ENCODE data around the gene PSMB5.

The PSMB5 gene

DNA sequence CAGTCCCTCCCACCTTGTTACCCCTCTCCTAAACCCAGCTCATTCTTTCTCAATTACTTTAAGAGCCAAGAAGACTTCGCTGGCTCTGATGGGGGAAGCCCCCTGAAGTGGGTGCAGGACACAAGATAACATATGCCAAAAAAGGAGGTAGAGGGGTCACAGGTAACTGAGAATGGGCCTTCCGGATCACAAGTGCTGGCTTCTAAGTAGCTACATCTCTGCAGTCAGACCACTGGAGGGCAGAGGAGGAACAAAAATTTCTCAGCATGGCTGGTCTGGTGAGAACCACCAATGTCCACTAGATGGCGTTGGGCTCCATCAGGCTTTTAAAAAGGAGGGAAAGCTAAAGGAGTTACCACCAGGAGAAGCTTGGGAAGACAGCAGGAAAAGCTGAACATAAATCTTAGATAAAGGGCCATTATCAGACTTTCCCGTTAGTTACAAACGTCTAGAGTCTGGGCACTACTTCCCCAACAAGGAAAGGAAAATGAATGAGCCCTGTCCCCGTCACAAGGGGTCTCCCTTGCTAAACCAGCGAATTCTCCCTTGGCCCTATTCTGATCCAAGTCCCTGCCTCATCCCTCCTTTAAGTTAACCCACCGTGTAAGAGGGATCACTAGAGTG lies 34.2 kb upstream of the PSMB5 start (continued):
- TF ChIP-seq, protein P1, sequence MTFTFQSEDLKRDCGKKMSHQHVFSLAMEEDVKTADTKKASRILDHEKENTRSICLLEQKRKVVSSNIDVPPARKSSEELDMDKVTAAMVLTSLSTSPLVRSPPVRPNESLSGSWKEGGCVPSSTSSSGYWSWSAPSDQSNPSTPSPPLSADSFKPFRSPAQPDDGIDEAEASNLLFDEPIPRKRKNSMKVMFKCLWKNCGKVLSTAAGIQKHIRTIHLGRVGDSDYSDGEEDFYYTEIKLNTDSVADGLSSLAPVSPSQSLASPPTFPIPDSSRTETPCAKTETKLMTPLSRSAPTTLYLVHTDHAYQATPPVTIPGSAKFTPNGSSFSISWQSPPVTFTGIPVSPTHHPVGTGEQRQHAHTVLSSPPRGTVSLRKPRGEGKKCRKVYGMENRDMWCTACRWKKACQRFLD (tag by site-specific recombination; IDR thresholded peaks at IDR 0.05), result no peak
- TF ChIP-seq, protein P2, sequence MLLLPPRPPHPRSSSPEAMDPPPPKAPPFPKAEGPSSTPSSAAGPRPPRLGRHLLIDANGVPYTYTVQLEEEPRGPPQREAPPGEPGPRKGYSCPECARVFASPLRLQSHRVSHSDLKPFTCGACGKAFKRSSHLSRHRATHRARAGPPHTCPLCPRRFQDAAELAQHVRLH (tag by site-specific recombination; IDR thresholded peaks at IDR 0.05), result no peak
- TF ChIP-seq ZSCAN30 (tag by site-specific recombination; IDR thresholded peaks at IDR 0.05) (peak; percentile 79; the same call in 1 of the 2 replicates), ZFP41 (tag by site-specific recombination; IDR thresholded peaks at IDR 0.05; ENCODE audit: borderline replicate concordance) (no peak), ZNF776 (tag by site-specific recombination; IDR thresholded peaks at IDR 0.05; ENCODE audit: borderline replicate concordance) (no peak), ZEB2 (tag by site-specific recombination; IDR thresholded peaks at IDR 0.05) (peak; percentile 55; the same call in 1 of the 2 replicates), ZNF658 (tag by site-specific recombination; IDR thresholded peaks at IDR 0.05) (no peak), ZNF394 (tag by site-specific recombination; IDR thresholded peaks at IDR 0.05; ENCODE audit: borderline replicate concordance) (peak; percentile 91), ZNF548 (tag by site-specific recombination; IDR thresholded peaks at IDR 0.05) (no peak), ZNF155 (tag by site-specific recombination; IDR thresholded peaks at IDR 0.05) (no peak), KLF1 (tag by site-specific recombination; IDR thresholded peaks at IDR 0.05) (no peak), MYNN (tag by site-specific recombination; IDR thresholded peaks at IDR 0.05; ENCODE audit: borderline replicate concordance) (no peak), ZNF426 (tag by site-specific recombination; IDR thresholded peaks at IDR 0.05) (0 out of 2 replicates have a peak, but pooled peaks have one; percentile 6), GLI2 (tag by site-specific recombination; IDR thresholded peaks at IDR 0.05; ENCODE audit: borderline replicate concordance, low read depth) (no peak), HOXA7 (CRISPR knock-in tag; IDR thresholded peaks at IDR 0.05; ENCODE audit: borderline replicate concordance) (no peak), ZNF114 (tag by site-specific recombination; IDR thresholded peaks at IDR 0.05) (no peak), ZNF626 (tag by site-specific recombination; IDR thresholded peaks at IDR 0.05) (no peak), ZNF324 (tag by site-specific recombination; IDR thresholded peaks at IDR 0.05) (no peak), ZNF184 (tag by site-specific recombination; IDR thresholded peaks at IDR 0.05) (no peak), GFI1B (tag by site-specific recombination; IDR thresholded peaks at IDR 0.05) (no peak), ZNF777 (tag by site-specific recombination; IDR thresholded peaks at IDR 0.05; ENCODE audit: borderline replicate concordance) (no peak), ZNF837 (tag by site-specific recombination; IDR thresholded peaks at IDR 0.05) (no peak), ZNF558 (tag by site-specific recombination; IDR thresholded peaks at IDR 0.05) (no peak)
- TF ChIP-seq, protein P3, sequence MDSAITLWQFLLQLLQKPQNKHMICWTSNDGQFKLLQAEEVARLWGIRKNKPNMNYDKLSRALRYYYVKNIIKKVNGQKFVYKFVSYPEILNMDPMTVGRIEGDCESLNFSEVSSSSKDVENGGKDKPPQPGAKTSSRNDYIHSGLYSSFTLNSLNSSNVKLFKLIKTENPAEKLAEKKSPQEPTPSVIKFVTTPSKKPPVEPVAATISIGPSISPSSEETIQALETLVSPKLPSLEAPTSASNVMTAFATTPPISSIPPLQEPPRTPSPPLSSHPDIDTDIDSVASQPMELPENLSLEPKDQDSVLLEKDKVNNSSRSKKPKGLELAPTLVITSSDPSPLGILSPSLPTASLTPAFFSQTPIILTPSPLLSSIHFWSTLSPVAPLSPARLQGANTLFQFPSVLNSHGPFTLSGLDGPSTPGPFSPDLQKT (IDR thresholded peaks at IDR 0.05; ENCODE audit: borderline replicate concordance, low read depth, low read length), result no peak
- TF ChIP-seq, protein P4, sequence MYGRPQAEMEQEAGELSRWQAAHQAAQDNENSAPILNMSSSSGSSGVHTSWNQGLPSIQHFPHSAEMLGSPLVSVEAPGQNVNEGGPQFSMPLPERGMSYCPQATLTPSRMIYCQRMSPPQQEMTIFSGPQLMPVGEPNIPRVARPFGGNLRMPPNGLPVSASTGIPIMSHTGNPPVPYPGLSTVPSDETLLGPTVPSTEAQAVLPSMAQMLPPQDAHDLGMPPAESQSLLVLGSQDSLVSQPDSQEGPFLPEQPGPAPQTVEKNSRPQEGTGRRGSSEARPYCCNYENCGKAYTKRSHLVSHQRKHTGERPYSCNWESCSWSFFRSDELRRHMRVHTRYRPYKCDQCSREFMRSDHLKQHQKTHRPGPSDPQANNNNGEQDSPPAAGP (tag by site-specific recombination; IDR thresholded peaks at IDR 0.05), result 0 out of 2 replicates have a peak, but pooled peaks have one; percentile 32
- TF ChIP-seq, protein P5, sequence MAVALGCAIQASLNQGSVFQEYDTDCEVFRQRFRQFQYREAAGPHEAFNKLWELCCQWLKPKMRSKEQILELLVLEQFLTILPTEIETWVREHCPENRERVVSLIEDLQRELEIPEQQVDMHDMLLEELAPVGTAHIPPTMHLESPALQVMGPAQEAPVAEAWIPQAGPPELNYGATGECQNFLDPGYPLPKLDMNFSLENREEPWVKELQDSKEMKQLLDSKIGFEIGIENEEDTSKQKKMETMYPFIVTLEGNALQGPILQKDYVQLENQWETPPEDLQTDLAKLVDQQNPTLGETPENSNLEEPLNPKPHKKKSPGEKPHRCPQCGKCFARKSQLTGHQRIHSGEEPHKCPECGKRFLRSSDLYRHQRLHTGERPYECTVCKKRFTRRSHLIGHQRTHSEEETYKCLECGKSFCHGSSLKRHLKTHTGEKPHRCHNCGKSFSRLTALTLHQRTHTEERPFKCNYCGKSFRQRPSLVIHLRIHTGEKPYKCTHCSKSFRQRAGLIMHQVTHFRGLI (tag by site-specific recombination; IDR thresholded peaks at IDR 0.05), result no peak
- TF ChIP-seq, protein P6, sequence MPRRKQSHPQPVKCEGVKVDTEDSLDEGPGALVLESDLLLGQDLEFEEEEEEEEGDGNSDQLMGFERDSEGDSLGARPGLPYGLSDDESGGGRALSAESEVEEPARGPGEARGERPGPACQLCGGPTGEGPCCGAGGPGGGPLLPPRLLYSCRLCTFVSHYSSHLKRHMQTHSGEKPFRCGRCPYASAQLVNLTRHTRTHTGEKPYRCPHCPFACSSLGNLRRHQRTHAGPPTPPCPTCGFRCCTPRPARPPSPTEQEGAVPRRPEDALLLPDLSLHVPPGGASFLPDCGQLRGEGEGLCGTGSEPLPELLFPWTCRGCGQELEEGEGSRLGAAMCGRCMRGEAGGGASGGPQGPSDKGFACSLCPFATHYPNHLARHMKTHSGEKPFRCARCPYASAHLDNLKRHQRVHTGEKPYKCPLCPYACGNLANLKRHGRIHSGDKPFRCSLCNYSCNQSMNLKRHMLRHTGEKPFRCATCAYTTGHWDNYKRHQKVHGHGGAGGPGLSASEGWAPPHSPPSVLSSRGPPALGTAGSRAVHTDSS (tag by site-specific recombination; IDR thresholded peaks at IDR 0.05), result no peak
- TF ChIP-seq, protein P7, sequence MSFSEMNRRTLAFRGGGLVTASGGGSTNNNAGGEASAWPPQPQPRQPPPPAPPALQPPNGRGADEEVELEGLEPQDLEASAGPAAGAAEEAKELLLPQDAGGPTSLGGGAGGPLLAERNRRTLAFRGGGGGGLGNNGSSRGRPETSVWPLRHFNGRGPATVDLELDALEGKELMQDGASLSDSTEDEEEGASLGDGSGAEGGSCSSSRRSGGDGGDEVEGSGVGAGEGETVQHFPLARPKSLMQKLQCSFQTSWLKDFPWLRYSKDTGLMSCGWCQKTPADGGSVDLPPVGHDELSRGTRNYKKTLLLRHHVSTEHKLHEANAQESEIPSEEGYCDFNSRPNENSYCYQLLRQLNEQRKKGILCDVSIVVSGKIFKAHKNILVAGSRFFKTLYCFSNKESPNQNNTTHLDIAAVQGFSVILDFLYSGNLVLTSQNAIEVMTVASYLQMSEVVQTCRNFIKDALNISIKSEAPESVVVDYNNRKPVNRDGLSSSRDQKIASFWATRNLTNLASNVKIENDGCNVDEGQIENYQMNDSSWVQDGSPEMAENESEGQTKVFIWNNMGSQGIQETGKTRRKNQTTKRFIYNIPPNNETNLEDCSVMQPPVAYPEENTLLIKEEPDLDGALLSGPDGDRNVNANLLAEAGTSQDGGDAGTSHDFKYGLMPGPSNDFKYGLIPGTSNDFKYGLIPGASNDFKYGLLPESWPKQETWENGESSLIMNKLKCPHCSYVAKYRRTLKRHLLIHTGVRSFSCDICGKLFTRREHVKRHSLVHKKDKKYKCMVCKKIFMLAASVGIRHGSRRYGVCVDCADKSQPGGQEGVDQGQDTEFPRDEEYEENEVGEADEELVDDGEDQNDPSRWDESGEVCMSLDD (tag by site-specific recombination; IDR thresholded peaks at IDR 0.05), result no peak
- TF ChIP-seq, protein P8, sequence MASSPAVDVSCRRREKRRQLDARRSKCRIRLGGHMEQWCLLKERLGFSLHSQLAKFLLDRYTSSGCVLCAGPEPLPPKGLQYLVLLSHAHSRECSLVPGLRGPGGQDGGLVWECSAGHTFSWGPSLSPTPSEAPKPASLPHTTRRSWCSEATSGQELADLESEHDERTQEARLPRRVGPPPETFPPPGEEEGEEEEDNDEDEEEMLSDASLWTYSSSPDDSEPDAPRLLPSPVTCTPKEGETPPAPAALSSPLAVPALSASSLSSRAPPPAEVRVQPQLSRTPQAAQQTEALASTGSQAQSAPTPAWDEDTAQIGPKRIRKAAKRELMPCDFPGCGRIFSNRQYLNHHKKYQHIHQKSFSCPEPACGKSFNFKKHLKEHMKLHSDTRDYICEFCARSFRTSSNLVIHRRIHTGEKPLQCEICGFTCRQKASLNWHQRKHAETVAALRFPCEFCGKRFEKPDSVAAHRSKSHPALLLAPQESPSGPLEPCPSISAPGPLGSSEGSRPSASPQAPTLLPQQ (tag by site-specific recombination; IDR thresholded peaks at IDR 0.05), result peak; percentile 62; the same call in 1 of the 2 replicates

Measured in HEK293 (cell line).